ENCODE data around the gene ERO1B. TPM values are rescaled to one million over a fixed set of nuclear protein-coding genes. Genes with fewer than 3 reads are reported as not detected.

The ERO1B gene
- total RNA-seq, 2 experiments from 2014 or later: 7.0 to 11.0 TPM

DNA sequence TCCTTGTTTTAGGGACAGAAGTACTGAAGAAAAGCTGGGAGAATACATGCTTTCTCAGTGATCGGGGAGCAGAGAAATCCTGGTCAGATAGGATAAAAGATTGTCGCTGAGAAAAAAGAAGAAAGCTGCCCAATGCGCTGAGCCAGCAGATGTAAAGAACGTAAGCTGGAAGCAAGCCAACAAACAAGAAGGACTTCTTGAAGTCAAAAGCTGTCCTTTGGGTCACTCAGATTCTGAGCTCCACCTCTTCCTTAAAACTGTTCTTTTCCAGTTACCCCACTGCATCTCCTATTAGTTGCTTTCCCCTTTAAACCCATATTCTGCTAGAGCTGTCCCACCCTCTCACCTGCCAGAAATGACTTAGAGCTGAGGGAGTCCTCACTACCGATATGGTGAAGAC lies 74.6 kb downstream of the ERO1B start:
- intact Hi-C loops (cut with micrococcal nuclease; ENCODE audit: unreplicated experiment): no loop called here
- CTCF ChIA-PET (ENCODE audit: unreplicated experiment): interaction anchor here (1.0 kb wide), 1 partner anchor 63 kb away, joined by 4 read pairs; no protein-coding TSS in a partner anchor
- Histone ChIP-seq H3K9me3 (ENCODE audit: low read length) (no peaks in the 10 kb centered on the region), H3K4me3 (ENCODE audit: low read depth, low read length, poor library complexity, severe bottlenecking) (no peak overlapping the region), H4K20me1 (ENCODE audit: insufficient read depth, low read length) (no peaks in the 10 kb centered on the region), H3K27ac (ENCODE audit: low read depth, low read length, poor library complexity, severe bottlenecking) (no peak overlapping the region), H3K79me2 (ENCODE audit: insufficient read depth, low read depth, low read length) (no peaks in the 10 kb centered on the region), H3K36me3 (ENCODE audit: insufficient read depth, low read length) (peaks cover 7% of the 10 kb centered on the region), H3K9me2 (ENCODE audit: insufficient read depth, low read length) (no peaks in the 10 kb centered on the region), H3K4me1 (ENCODE audit: insufficient read depth, low read length, poor library complexity, severe bottlenecking) (no peaks in the 10 kb centered on the region), H3K4me2 (ENCODE audit: low read length) (no peak overlapping the region), H2AFZ (ENCODE audit: low read length) (no peak overlapping the region)
- no TSS peak for BruUV-seq (replicated peaks)
- POLR2A ChIA-PET: no interaction called here
- no peak for DNase-seq (ENCODE audit: low spot score)
- TF ChIP-seq, protein P1, sequence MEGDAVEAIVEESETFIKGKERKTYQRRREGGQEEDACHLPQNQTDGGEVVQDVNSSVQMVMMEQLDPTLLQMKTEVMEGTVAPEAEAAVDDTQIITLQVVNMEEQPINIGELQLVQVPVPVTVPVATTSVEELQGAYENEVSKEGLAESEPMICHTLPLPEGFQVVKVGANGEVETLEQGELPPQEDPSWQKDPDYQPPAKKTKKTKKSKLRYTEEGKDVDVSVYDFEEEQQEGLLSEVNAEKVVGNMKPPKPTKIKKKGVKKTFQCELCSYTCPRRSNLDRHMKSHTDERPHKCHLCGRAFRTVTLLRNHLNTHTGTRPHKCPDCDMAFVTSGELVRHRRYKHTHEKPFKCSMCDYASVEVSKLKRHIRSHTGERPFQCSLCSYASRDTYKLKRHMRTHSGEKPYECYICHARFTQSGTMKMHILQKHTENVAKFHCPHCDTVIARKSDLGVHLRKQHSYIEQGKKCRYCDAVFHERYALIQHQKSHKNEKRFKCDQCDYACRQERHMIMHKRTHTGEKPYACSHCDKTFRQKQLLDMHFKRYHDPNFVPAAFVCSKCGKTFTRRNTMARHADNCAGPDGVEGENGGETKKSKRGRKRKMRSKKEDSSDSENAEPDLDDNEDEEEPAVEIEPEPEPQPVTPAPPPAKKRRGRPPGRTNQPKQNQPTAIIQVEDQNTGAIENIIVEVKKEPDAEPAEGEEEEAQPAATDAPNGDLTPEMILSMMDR (conservative IDR thresholded peaks at IDR 0.05; ENCODE audit: low read length): no peak
- no peak for TF ChIP-seq EZH2phosphoT487 (IDR thresholded peaks at IDR 0.05; ENCODE audit: borderline replicate concordance, low read depth, low read length)

DNA sequence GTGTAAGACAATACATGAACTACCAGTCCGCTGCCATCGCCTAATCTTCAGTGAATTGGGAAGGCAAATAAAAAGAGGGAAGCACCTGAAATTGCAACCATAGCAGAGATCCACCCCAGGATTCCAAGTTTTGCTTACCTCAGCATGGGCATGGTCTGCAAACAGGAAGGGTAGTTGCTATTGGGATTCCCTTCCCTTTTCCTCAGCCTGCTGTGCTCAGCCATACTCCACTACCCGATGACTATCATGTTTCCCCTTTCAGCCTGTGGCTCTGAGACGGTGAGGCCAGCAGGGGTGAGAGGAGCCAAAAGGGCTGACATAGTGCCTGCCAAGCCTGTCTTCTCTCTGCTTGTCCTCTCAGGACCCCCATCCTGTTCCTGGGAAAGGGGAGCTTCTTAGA lies 75.2 kb downstream of the ERO1B start:
- H2AFZ ChIP-seq (ENCODE audit: low read length): no peak overlapping the region
- H3K4me3 ChIP-seq (ENCODE audit: low read depth, low read length, poor library complexity, severe bottlenecking): no peak overlapping the region
- TF ChIP-seq, protein P1 (conservative IDR thresholded peaks at IDR 0.05; ENCODE audit: low read length): no peak
- TF ChIP-seq EZH2phosphoT487 (IDR thresholded peaks at IDR 0.05; ENCODE audit: borderline replicate concordance, low read depth, low read length): no peak
- POLR2A ChIA-PET: no interaction called here
- no peaks in the 10 kb centered on the region for H3K9me3 ChIP-seq (ENCODE audit: low read length)
- no peaks in the 10 kb centered on the region for H3K4me1 ChIP-seq (ENCODE audit: insufficient read depth, low read length, poor library complexity, severe bottlenecking)
- H4K20me1 ChIP-seq (ENCODE audit: insufficient read depth, low read length): no peaks in the 10 kb centered on the region
- H3K27ac ChIP-seq (ENCODE audit: low read depth, low read length, poor library complexity, severe bottlenecking): no peak overlapping the region
- no peaks in the 10 kb centered on the region for H3K9me2 ChIP-seq (ENCODE audit: insufficient read depth, low read length)
- intact Hi-C loops (cut with micrococcal nuclease; ENCODE audit: unreplicated experiment): no loop called here
- no peaks in the 10 kb centered on the region for H3K79me2 ChIP-seq (ENCODE audit: insufficient read depth, low read depth, low read length)
- no TSS peak for BruUV-seq (replicated peaks)
- CTCF ChIA-PET (ENCODE audit: unreplicated experiment): interaction anchor here (1.0 kb wide), 1 partner anchor 62 kb away, joined by 4 read pairs; no protein-coding TSS in a partner anchor
- DNase-seq (ENCODE audit: low spot score): no peak
- H3K4me2 ChIP-seq (ENCODE audit: low read length): no peak overlapping the region
- peaks cover 10% of the 10 kb centered on the region for H3K36me3 ChIP-seq (ENCODE audit: insufficient read depth, low read length)

DNA sequence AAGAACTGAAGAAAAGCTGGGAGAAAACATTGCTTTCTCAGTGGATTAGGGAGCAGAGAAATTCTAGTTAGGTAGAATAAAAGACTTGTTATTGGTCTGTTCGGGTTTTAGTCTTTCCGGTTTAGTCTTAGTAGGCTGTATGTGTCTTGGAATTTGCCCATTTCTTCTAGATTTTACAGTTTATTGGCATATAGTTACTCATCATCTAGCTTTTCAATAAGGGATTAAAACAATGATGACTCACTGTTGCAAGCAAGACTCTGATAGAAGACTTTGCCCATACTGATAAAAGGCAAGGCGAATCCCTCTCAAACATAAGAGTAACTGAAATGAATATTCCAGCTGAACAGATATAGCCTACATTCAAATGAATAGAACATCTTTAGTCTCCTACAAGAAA lies 77.1 kb downstream of the ERO1B start:
- no peaks in the 10 kb centered on the region for H3K79me2 ChIP-seq (ENCODE audit: insufficient read depth, low read depth, low read length)
- intact Hi-C loops (cut with micrococcal nuclease; ENCODE audit: unreplicated experiment): no loop called here
- no peaks in the 10 kb centered on the region for H3K4me1 ChIP-seq (ENCODE audit: insufficient read depth, low read length, poor library complexity, severe bottlenecking)
- H3K9me3 ChIP-seq (ENCODE audit: low read length): no peaks in the 10 kb centered on the region
- no peaks in the 10 kb centered on the region for H4K20me1 ChIP-seq (ENCODE audit: insufficient read depth, low read length)
- no peak for DNase-seq (ENCODE audit: low spot score)
- TF ChIP-seq, protein P1 (conservative IDR thresholded peaks at IDR 0.05; ENCODE audit: low read length): no peak
- no peak for TF ChIP-seq EZH2phosphoT487 (IDR thresholded peaks at IDR 0.05; ENCODE audit: borderline replicate concordance, low read depth, low read length)
- no peak overlapping the region for H2AFZ ChIP-seq (ENCODE audit: low read length)
- H3K4me2 ChIP-seq (ENCODE audit: low read length): no peak overlapping the region
- BruUV-seq (replicated peaks): no TSS peak
- H3K27ac ChIP-seq (ENCODE audit: low read depth, low read length, poor library complexity, severe bottlenecking): no peak overlapping the region
- no peak overlapping the region for H3K4me3 ChIP-seq (ENCODE audit: low read depth, low read length, poor library complexity, severe bottlenecking)
- peaks cover 10% of the 10 kb centered on the region for H3K36me3 ChIP-seq (ENCODE audit: insufficient read depth, low read length)
- no peaks in the 10 kb centered on the region for H3K9me2 ChIP-seq (ENCODE audit: insufficient read depth, low read length)
- CTCF ChIA-PET (ENCODE audit: unreplicated experiment): no interaction called here
- POLR2A ChIA-PET: no interaction called here

All from OCI-LY7 (cell line).